Measurements from ENCODE around the gene CAMSAP1.

DNA sequence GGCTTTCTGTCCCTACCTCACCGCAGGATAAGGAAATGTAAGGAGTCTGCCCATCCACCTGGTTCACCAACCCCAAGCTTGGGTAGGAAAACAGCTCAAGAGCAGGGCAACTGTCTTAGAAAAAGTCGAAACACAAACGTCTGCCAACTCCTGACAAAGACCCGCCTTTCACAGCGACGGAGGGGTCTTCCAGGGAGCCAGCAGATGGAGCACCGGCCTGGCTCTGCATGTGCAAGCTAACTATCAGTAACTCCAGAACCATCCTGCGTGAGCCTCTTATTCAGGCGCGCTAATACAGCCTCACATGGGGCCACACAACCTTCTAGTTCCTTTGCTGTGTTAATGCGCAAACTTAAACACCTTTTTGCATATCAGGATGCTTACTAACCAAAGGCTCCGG, 26.9 kb downstream of the CAMSAP1 start:
- TF ChIP-seq EZH2 (IDR thresholded peaks at IDR 0.05; ENCODE audit: low read depth): no peak
- TF ChIP-seq, protein P1, sequence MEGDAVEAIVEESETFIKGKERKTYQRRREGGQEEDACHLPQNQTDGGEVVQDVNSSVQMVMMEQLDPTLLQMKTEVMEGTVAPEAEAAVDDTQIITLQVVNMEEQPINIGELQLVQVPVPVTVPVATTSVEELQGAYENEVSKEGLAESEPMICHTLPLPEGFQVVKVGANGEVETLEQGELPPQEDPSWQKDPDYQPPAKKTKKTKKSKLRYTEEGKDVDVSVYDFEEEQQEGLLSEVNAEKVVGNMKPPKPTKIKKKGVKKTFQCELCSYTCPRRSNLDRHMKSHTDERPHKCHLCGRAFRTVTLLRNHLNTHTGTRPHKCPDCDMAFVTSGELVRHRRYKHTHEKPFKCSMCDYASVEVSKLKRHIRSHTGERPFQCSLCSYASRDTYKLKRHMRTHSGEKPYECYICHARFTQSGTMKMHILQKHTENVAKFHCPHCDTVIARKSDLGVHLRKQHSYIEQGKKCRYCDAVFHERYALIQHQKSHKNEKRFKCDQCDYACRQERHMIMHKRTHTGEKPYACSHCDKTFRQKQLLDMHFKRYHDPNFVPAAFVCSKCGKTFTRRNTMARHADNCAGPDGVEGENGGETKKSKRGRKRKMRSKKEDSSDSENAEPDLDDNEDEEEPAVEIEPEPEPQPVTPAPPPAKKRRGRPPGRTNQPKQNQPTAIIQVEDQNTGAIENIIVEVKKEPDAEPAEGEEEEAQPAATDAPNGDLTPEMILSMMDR (conservative IDR thresholded peaks at IDR 0.05): no peak

All from PC-9 (cell line).